ENCODE results near the gene MRPS34. TPM values are rescaled to one million over a fixed set of nuclear protein-coding genes. Genes with fewer than 3 reads are reported as not detected.

The MRPS34 gene
- total and polyA plus RNA-seq, 4 donors: 42.4 to 100 (median 58.7) TPM

DNA sequence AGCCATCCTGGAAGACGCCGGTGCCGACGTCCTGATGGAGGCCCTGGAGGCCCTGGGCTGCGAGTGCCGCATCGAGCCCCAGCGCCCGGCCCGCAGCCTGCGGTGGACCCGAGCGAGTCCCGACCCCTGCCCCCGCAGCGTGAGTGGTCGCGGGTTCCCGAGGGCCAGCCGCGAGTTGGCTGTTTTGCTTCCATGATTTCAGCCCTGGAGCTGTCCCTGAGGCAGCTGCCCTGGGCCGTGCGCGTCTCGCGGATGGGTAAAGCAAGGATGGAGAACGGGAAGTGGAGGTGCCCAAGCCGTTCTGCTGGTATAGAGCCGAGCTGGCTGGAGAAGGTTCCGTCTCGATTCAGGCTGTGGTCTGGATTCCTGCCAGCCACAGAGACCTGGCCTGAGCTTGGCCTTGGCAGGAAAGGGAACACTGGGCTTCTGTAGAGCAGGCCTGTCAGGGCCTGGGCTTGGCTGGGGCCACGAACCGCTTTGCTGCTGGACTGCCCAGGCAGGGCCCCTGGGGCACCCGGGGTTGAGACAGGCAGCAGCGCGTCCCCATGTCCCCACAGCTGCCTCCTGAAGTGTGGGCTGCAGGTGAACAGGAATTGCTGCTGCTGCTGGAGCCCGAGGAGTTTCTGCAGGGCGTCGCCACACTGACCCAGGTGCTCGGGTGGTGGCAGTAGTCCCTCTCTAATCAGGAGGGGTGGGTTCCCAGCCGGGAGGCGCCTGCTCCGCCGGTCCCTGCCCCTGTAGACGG is 941 bp upstream of the MRPS34 start (continued):
- TF ChIP-seq FOXA1 (IDR thresholded peaks at IDR 0.05) (no peak), JUND (IDR thresholded peaks at IDR 0.05) (no peak)

DNA sequence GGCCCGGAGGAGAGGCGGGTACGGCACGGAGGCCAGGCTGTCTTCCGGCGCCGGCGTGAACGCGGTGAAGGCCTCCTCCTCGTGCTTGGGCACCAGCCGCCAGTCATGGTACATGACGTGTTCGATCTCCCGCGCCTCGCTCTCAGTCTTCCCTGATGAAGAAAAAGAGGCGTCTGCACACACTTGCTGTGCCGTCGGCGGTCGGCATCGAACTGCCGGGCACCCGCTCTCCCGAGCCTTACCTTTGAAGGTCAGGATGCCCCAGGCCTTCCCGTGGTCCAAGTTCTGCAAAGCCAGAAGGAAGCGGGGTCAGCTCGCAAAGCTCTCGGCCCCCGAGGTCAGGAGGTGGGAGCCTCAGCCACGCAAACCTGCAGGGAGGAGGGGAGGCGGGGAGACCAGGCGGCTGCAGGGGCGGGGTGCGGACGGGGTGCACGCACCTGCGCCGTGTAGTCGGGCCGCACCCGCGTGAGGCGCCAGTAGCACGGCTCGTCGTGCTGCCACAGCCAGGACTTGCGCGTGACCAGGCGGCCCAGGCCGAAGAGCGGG is 499 bp downstream of the MRPS34 start, which contains the start of gene EME2:
Gene EME2 (plus strand): TSS at position 449 of the 546 bp plus-strand sequence. CDS start 418 bp downstream, outside the sequence.
- Histone ChIP-seq H3K27ac (ENCODE audit: low read depth in 1 of 2, low read length in 2 of 2) (peak within 1 kb of the TSS; percentile 83 to 94), H3K36me3 (ENCODE audit: control insufficient read depth in 4 of 4, insufficient read depth in 3 of 4, low read depth in 1 of 4, low read length in 3 of 4) (peaks cover 0 to 20% (median 6%) of the 10 kb centered on the region in 4 donors), H3K4me1 (ENCODE audit: control insufficient read depth in 4 of 4, insufficient read depth in 4 of 4, low read length in 3 of 4) (peaks cover 10 to 50% (median 29%) of the 10 kb centered on the region in 4 donors), H3K4me3 (ENCODE audit: low read depth in 1 of 3, low read length in 3 of 3) (peak within 1 kb of the TSS; percentile 73 to 93 (median 78)), H3K9ac (ENCODE audit: low read depth in 1 of 2, low read length in 2 of 2) (peak within 1 kb of the TSS; percentile 21 to 89), H3K27me3 (ENCODE audit: control insufficient read depth in 4 of 4, insufficient read depth in 4 of 4, low read length in 3 of 4) (no peaks in the 10 kb centered on the region), H3K9me3 (ENCODE audit: control insufficient read depth in 4 of 4, low read length in 3 of 4) (no peaks in the 10 kb centered on the region)
- no peak for TF ChIP-seq RAD21 (IDR thresholded peaks at IDR 0.05)
- TF ChIP-seq, protein P1, sequence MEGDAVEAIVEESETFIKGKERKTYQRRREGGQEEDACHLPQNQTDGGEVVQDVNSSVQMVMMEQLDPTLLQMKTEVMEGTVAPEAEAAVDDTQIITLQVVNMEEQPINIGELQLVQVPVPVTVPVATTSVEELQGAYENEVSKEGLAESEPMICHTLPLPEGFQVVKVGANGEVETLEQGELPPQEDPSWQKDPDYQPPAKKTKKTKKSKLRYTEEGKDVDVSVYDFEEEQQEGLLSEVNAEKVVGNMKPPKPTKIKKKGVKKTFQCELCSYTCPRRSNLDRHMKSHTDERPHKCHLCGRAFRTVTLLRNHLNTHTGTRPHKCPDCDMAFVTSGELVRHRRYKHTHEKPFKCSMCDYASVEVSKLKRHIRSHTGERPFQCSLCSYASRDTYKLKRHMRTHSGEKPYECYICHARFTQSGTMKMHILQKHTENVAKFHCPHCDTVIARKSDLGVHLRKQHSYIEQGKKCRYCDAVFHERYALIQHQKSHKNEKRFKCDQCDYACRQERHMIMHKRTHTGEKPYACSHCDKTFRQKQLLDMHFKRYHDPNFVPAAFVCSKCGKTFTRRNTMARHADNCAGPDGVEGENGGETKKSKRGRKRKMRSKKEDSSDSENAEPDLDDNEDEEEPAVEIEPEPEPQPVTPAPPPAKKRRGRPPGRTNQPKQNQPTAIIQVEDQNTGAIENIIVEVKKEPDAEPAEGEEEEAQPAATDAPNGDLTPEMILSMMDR (IDR thresholded peaks at IDR 0.05; ENCODE audit: low read depth, low read length, missing input control): no peak
- TF ChIP-seq HNF4G (IDR thresholded peaks at IDR 0.05): no peak
- no peak for TF ChIP-seq SP1 (IDR thresholded peaks at IDR 0.05)
- no peak for TF ChIP-seq FOXA1 (IDR thresholded peaks at IDR 0.05)
- TF ChIP-seq, protein P2, sequence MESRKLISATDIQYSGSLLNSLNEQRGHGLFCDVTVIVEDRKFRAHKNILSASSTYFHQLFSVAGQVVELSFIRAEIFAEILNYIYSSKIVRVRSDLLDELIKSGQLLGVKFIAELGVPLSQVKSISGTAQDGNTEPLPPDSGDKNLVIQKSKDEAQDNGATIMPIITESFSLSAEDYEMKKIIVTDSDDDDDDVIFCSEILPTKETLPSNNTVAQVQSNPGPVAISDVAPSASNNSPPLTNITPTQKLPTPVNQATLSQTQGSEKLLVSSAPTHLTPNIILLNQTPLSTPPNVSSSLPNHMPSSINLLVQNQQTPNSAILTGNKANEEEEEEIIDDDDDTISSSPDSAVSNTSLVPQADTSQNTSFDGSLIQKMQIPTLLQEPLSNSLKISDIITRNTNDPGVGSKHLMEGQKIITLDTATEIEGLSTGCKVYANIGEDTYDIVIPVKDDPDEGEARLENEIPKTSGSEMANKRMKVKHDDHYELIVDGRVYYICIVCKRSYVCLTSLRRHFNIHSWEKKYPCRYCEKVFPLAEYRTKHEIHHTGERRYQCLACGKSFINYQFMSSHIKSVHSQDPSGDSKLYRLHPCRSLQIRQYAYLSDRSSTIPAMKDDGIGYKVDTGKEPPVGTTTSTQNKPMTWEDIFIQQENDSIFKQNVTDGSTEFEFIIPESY (IDR thresholded peaks at IDR 0.05): no peak
- no peak for TF ChIP-seq JUND (IDR thresholded peaks at IDR 0.05)
- TF ChIP-seq GABPA (IDR thresholded peaks at IDR 0.05 in 1 of 2, conservative IDR thresholded peaks at IDR 0.05 in 1 of 2): no peak
- no peak for TF ChIP-seq EGR1 (IDR thresholded peaks at IDR 0.05; ENCODE audit: low read depth in 2 of 2)
- TF ChIP-seq, protein P3, sequence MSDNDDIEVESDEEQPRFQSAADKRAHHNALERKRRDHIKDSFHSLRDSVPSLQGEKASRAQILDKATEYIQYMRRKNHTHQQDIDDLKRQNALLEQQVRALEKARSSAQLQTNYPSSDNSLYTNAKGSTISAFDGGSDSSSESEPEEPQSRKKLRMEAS (IDR thresholded peaks at IDR 0.05): no peak
- TF ChIP-seq, protein P4, sequence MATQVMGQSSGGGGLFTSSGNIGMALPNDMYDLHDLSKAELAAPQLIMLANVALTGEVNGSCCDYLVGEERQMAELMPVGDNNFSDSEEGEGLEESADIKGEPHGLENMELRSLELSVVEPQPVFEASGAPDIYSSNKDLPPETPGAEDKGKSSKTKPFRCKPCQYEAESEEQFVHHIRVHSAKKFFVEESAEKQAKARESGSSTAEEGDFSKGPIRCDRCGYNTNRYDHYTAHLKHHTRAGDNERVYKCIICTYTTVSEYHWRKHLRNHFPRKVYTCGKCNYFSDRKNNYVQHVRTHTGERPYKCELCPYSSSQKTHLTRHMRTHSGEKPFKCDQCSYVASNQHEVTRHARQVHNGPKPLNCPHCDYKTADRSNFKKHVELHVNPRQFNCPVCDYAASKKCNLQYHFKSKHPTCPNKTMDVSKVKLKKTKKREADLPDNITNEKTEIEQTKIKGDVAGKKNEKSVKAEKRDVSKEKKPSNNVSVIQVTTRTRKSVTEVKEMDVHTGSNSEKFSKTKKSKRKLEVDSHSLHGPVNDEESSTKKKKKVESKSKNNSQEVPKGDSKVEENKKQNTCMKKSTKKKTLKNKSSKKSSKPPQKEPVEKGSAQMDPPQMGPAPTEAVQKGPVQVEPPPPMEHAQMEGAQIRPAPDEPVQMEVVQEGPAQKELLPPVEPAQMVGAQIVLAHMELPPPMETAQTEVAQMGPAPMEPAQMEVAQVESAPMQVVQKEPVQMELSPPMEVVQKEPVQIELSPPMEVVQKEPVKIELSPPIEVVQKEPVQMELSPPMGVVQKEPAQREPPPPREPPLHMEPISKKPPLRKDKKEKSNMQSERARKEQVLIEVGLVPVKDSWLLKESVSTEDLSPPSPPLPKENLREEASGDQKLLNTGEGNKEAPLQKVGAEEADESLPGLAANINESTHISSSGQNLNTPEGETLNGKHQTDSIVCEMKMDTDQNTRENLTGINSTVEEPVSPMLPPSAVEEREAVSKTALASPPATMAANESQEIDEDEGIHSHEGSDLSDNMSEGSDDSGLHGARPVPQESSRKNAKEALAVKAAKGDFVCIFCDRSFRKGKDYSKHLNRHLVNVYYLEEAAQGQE (IDR thresholded peaks at IDR 0.05): no peak
- TF ChIP-seq TAF1 (conservative IDR thresholded peaks at IDR 0.05): no peak
- TF ChIP-seq RXRA (IDR thresholded peaks at IDR 0.05): no peak
- TF ChIP-seq NR2F2 (IDR thresholded peaks at IDR 0.05): no peak
- no peak for TF ChIP-seq YY1 (IDR thresholded peaks at IDR 0.05)
- TF ChIP-seq, protein P5, sequence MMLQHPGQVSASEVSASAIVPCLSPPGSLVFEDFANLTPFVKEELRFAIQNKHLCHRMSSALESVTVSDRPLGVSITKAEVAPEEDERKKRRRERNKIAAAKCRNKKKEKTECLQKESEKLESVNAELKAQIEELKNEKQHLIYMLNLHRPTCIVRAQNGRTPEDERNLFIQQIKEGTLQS (IDR thresholded peaks at IDR 0.05): no peak
- no peak for TF ChIP-seq HNF4A (conservative IDR thresholded peaks at IDR 0.05)
- no peak for TF ChIP-seq FOXA2 (IDR thresholded peaks at IDR 0.05)
- under 1% methylated on average over 53 of the region's 53 CpGs for WGBS
- peak; percentile 52 for DNase-seq (ENCODE audit: low spot score)

All from liver (tissue), 9 donors.